Activated T-cell treated with anti-CD3 and anti-CD28 coated beads for 48 hours (primary cell): Measurements from ENCODE around the gene MRO.
"Not testable (repeated sequence)": the region's sequence is repeated elsewhere in the genome, so short reads cannot be mapped to it uniquely, and the experiment has no call there.

ENCODE experiments used
- DNase-seq: peaks from one replicate; pipeline ENCODE4 v3.0.0-alpha.2; 2020; ENCODE audit warnings: low read depth

MRO gene

DNA sequence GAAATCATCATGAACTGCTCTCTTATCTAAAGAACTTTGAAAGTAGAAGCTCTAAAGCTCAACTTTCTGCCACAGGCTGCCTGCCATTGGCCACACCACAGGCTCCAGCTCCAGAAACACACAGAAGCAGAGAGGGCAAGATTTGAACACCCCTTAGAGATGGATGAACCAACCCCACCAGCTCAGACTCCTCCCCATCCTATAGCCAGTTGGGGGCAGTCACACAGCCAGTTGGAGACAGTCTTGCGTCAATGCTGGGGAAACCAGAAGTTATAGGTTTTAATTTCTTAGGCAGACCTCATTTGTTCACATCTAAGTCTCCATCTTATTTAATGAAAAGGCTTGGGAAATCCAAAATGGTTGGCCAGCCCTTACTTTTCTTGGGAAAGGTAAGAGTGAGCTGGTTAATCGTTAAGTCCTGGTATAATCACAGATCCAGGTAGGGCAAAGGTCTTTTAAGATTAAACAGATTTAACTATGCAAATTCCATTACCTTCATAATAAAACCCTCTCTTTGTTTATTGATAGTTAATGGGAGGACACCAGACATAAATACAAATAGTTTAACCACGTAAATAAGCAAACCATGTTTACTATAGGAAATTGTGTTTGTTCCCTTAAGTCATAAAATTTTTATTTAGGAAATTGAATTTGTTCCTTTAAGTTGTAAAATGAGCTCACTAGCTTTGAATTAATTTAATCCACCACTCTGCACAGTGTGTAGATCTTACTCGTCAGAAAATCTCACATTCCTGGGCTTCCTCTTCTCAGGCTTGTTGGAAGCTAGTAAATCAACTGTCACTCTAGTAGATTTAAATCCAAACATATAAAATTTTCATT lies 28.0 kb downstream of the MRO start:
- no peak for DNase-seq

DNA sequence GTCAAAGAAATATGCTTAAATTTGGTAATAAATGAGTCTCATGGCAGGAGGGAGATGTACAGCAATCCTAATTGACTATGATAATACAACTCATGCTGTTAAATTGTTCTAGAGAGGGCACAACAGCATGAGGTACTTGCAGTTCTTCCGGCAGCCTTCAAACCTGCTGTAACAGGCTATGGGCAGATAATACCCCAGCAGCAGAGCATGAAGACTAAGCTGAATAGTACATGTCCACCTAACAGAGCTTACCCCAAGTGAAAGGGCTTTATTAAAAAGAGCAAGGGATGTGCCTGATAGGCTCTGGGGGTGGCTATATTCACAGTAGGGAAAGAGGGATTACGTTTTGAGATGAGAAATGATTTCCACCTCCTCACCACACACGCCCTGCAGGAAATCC lies 28.9 kb downstream of the MRO start:
- DNase-seq: no peak

DNA sequence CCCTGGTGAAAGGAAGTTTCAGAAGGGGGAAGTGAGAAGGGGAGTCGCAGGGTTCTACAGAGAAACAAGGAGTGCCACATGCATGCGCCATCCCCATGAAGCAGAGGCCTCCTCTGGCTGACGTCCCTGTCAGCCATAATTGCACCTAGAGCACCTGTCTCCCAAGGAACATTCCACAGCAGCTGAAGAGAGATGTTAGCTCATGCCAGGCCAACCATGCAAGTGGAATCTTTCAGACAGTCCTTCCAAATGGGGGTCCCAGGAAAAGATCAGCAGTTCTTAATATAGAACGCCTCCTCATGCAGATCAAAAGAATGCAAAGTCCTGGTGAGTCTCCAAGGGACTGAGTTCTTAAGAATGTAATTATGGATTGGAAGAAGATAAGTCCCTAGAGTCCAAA lies 29.6 kb downstream of the MRO start:
- DNase-seq: no peak

DNA sequence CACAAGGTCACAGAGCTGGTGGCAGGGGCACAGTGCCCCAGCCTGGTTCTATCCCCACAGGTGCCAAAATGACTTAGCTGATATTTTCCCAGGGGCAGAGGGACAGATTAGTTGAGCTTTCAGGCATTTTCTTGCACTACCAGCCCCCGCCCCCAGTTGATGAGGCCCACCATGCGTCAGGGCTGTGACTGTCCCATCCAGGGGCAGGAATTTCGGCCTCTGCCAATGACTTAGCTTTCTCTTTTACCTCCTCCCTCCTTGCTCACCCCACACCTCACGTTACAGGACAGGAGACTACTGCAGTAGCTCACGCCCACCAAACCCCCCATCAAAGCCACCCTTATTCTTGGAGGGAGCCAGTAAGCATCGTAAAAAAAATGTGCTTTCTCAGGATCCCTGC lies 31.5 kb downstream of the MRO start:
- no peak for DNase-seq

DNA sequence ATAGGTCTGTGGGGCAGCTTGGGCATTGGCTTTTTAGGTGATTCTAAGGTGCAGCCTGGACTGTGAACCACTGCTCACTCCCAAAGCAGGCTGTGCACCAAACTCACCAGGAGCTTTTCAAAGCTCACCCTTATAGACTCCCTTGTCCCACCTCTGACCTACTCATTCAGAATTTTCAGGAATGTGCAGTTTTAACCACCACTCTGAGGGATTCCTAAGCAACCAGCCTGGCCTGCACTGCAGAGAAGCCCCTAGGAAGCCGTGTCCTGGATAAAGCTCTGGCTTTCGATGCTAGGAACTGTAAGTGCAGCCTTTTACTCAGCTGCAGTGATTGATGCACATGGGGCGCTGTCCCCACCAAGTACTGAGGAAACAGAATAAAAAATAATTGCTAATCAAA lies 33.0 kb downstream of the MRO start:
- DNase-seq: no peak

DNA sequence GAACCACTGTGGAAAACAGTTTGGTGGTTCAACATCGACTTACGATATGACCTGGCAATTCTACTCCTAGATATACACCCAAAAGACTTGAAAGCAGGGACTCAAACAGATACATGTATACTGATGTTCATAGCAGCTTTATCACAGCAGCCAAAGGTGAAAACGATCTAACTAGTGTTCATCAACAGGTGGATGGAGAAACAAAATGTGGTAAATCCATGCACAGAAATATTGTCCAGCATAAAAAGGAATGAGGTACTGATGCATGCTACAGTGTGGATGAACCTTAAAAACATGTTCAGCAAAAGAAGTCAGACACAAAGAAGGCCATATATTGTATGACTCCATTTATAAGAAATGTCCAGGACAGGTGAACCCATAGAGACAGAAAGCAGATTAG lies 36.3 kb downstream of the MRO start:
- no peak for DNase-seq

DNA sequence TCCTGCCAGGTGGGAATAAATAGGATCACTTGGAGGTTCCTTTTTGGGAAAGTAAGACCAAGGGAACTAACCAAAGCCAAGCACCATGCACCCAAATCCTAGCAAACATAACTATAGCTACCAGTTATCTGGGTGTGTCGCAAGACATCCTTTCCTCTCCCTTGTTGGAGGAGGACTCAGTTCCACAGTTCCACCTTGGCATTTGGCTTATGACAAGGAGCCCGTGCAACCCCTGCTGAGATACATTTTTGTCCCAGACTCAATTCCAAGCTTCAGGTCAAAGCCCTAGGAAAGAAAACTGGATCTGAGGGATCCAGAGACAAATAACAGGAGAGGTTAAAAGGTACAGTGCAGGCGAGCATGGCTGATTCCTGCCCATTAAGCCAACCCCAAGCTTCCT lies 40.8 kb downstream of the MRO start:
- not testable (repeated sequence) for DNase-seq

DNA sequence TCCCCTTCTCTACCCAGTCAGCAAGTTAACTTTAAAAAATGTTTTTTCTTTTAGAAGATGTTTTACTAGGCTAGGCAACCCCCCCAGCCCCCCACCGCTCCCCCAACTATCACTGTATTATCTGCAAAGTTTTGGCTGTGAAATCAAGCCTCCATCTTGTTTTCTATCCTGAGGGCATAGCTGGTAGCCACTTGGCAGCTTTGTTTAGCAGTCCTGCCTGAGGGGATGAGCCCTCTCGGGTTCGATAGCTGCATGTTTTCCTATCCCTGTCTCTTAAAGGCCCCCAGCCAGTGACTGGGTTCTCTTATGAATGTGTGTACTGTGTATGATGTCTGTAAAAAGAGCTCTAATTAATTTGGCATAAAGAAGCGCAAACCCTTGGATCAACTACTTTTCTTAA lies 43.4 kb downstream of the MRO start:
- no peak for DNase-seq

DNA sequence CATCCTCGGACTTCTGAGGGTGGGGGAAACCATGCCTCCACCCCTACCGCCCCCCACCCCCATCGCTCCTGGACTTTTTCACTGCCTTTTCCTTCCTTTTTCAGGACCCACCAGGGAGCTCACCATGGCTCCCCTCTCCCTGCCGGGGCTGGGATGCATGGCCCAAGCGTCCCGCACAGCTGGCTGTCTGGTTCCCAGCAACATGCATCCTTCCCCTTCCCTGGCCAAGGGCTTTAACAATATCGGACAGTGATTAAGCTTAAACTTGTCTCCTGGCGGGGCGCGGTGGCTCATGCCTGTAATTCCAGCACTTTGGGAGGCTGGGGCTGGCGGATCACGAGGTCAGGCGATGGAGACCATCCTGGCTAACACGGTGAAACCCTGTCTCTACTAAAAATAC lies 44.1 kb downstream of the MRO start:
- no peak for DNase-seq

DNA sequence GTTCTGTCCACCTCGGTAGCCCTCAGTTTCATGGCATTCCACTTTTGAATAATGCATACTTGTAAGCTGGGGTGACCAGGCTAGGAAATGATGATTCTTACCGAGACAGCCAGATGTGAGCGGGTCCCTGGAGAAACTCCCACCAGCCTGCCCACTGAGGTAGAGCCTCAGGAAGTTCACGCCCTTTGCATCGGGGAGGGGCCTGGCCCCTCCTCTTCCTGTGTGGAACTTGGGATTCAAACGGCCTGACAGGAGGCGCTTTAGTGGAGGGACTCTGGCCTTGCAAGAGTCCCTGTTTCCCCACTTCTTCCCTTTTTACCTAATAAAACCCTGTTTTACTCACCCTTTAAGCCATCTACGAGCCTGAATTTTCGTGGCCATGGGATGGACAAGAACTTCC lies 44.6 kb downstream of the MRO start:
- no peak for DNase-seq

DNA sequence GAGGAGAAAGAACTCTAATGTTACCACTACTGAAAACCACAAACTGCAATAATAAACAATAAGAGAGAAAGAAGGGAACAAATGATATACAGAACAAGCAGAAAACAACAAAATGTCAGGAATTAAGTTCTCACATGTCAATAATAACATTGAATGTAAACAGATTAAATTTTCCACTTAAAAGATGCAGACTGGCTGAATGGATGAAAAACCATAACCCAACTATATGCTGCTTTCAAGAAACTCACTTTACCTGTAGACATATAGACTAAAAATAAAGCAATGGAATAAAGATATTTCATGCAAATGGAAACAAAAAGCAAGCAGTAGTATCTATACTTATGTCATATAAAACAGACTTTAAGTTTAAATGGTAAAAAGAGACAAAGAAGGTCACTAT lies 50.4 kb downstream of the MRO start:
- no peak for DNase-seq

DNA sequence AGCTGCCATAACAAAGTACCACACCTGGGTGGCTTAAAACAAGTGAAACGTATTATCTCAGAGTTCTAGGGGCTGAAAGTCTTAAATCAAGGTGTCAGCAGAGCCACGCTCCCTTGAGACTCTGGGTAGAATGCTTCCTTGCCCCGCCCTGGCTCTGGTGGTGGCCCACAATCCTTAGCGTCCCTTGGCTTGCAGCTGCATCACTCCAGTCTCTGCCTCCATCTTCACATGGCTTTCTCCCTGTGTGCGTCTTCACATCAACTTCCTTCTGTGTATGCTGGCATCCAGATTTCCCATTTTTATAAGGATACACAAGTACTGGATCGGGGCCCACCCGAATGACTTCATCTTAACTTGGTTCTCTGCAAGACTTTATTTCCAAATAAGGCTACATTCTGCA lies 62.5 kb downstream of the MRO start:
- no peak for DNase-seq

DNA sequence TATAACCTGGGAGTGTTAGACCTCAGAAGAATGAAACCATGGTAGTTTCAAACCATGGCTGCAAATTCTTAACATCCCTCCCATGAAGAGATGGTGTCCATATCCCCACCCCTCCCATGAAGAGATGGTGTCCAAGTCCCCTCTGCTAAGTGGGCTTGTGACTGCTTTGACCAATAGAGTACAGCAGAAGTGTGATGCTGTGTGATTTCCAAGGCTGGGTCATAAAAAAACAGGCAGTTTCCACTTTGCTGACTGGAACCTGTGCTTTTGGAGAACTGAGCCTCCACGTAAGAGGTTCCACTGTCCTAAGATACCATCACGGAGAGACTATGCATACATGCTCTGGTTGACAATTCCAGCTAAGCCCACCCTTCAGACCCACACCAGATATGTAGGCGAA lies 65.5 kb downstream of the MRO start:
- no peak for DNase-seq

DNA sequence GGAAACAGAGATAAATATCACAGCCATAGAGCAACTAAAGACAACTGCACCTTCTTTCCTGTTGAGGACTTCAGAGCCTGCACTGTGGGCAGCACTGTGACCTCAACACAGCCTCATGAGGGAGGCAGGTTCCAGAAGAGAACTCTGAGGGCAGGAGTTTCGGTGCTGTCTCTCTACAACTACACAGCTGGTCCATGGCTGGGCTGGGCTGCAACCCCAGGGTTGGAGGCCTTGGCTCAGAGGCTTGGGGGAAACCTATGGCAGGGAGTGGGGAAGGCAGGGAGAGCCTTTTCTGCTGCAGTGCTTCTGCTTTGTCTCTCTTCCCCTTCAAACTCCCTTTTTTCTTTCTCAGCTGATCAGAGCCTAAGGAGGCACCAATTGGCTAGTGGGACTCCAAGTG lies 66.5 kb downstream of the MRO start:
- no peak for DNase-seq

DNA sequence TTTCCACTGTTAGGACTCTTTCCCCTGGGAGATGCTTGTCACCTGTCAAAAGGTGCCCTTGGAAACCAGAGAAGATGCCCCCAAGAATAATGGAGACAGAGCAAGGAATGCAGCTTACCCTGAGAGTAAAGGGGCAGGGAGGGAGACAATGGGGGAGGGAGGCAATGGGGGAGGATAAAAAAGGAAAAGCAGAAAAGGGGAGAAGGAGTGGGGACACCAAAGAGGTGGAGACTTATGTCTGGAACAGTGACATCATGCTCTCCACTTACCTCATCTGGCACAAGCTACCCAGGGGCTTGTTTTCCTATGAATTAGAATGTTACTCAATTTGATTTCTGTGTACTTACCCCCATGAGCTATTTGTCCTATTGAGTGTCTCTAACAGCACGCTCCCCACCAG lies 67.9 kb downstream of the MRO start:
- DNase-seq: no peak

DNA sequence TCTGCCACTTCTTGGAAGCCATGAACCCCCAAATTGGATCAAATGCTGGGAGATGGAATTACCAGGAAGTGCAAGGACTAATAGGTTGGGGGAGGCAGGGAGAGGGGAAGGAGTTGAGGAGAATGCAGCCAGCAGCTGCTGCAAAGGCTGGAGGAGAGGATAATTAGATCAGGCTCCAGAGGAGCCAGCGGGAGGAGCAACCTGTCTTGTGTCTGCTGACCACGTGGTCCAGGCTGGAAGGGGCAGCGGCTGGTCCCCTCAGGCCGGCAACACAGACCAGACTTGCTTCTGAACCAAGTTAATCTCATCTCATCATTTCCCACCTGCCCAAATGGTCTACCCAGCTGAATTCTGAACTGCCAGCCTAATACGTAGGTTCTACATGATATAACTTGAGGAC lies 68.3 kb downstream of the MRO start:
- DNase-seq: no peak

DNA sequence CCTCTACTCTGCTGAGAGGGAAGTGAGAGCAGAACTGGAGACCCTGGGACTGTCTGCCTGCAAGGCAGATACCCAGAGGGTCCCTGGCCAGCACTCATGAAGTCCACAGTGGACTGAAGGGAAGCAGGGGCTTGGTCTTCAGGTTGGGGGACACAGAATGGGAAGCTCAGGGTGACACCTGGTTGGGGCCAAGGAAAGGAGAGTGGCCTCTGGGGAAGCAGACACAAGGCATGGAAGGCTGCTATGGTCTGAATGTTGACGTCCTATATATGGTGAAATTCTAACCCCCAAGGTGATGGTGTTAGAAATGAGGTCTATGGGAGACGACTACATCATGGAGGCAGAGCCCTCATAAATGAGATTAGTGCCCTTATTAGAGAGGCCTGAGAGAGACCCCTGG lies 69.3 kb downstream of the MRO start:
- DNase-seq: no peak

DNA sequence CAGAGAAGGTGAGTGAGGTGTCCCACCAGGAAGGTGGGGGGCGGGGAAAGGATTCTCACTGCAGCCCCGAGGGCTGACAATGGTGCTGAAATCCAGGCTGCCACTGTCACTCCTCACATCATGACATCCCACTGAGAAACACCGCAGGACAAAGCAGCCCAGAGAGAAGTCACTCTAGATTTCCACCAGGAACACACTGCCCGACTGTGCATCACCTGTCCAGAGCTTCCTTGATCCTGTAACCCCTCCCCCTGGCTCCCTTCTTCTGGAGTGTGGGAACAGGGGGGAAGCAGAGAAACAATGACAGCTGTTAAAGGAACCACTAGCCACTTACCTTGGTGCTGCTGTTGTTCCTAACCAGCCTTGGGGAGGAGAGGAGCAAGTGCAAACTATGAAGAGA lies 69.9 kb downstream of the MRO start:
- no peak for DNase-seq

DNA sequence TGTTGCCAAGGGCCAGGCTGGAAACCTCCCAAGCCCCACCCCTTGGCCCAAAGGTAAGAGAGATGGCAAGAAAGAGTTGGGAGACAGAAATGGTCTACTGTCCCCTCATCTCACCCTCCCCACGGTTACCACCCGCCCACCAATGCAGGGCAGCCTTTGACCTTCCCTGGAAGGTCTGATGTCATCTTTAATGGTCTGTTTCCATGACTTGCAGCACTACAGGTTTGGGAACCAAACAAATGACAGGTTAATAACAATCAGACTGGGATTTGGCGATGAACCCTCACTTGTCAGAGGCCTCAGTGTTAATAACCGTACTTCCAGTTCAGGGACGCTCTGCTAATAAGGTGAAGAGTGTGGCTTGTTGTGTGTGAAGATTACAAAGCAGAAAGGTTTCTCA lies 70.4 kb downstream of the MRO start:
- no peak for DNase-seq

DNA sequence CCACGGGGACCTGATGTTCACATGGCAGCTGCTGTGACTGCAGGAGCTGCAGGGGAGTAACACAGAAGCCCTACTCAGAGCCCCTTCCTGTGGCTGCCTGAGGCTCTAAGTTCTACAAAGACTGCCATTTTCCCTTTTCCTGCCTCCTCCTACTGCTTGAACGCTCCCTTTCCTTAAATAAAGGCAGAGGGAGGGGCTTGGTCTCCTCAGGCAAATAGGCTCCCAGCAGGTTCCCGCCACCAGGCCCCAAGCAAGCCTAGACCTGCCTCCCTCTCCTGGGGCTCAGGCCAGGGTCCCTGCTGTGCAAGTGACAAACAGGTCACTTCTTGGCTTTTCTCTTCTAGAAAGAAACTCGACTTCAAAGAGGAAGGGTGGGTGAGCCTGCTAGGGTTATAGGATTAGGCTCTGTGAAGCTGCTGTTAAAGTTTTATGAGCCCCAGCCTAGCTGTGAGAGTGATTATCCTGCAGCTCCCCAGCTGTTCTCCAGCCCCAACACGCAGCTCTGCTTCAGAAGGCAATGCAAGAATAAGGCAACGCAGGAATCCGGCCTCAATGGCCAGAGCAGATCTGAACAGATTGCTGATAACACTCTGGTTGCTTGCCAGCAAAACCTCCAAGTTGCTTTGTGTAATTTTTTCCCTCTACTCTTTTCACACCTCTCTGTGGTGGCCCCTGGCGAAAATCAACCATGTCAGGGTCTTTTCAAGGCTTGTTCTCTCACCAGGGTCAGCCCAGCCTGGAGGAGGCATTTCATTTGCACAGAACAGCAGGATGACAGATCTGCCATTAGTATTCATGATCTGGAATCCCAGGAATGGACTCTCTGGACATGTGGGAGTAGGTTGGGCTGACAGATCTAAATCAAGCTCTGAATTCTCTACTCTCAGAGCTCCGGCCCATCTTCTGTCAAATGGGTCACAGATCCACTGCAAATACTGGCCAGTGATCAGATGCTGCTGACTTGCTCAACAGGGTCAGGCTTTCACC lies 71.3 kb downstream of the MRO start:
- no peak for DNase-seq

DNA sequence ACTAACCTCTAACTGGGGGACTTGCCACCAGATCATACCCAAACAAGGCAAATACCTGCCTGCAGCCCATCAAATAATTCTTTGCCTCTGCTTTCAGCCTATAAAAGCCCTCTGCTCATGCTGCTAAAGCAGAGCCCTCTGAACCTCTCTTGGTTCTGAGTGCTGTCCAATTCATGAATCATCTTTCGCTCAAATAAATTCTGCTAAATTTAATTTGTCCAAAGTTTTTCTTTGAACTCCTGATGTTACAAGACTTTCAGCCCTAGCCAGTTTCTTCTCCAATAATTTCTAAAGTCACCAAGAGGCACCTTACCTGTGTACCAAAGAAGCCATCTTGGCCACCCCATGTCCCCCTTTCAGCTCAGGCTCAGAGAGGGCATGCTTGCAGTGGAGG lies 72.0 kb downstream of the MRO start:
- DNase-seq: no peak

DNA sequence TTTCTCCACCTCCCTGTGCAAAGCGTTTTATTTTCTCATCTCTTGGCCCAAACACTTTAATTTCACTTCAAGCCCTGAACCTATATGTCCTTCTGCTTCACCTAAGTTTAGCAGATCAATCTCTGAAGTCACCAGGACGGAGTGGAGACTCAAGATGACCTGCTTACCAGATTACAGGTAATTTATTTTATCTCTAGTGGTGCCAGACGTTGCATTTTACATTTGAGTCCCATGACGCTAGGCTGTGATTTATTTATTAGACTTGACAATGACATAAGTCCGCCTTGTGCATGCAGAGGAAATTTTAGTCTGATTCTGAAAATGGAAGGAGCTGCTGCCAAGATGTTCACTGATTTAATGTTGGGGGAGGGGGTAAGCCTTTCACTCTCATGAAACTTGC lies 73.9 kb downstream of the MRO start:
- DNase-seq: no peak
